Uterus (tissue), 2 donors: ENCODE measurements around the gene SDHA.

ENCODE experiments used
- POLR2A ChIP-seq, 2 donors: fragments of 450-650 bp; IDR thresholded peaks; one replicate each; pipeline ENCODE4 v1.6.1; 2016; ENCODE audit warnings: antibody characterized with exemption in 2 of 2, mild to moderate bottlenecking in 1 of 2, moderate library complexity in 1 of 2
- TF ChIP-seq, protein P1 (sequence below), 4 experiments: fragments of 200-600 bp in 2 of 4; fragments of 450-650 bp in 2 of 4; sonication (generic) in 2 of 4; IDR thresholded peaks; one replicate each; pipeline ENCODE4 v1.5.1; 2016 to 2019; ENCODE audit warnings: antibody characterized with exemption in 4 of 4, mild to moderate bottlenecking in 2 of 4, moderate library complexity in 1 of 4

DNA sequence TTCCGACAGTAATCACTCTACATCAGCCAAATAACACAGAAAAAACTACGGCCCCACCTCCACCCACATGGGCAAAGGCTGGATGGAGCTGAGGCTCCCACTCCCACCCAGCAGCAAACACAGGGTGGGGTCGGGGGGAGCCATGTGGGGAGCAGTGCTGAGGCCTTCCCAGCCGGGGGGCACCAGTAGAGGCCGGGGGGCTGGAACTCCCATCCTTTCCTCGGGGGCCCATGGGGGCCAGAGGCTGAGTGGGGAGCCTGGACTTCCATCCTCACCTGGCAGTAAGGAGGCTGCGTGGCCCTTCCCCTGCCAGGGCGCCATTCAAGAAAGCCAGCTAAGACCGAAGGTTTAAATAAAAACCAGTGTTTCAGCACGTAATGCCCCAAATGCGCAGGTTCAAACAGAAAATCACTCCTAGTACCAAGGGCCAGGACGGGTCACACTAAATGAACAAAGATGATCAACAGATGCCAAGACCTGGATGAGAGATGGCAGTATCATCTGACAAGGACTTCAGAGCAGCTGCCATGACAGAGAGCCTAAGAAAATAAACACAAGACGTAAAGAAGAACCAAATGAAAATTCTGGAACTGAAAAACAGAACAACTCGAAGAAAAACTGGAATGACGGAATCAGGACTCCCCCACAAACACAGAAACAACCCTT, 9.5 kb upstream of the SDHA start:
- TF ChIP-seq, protein P1, sequence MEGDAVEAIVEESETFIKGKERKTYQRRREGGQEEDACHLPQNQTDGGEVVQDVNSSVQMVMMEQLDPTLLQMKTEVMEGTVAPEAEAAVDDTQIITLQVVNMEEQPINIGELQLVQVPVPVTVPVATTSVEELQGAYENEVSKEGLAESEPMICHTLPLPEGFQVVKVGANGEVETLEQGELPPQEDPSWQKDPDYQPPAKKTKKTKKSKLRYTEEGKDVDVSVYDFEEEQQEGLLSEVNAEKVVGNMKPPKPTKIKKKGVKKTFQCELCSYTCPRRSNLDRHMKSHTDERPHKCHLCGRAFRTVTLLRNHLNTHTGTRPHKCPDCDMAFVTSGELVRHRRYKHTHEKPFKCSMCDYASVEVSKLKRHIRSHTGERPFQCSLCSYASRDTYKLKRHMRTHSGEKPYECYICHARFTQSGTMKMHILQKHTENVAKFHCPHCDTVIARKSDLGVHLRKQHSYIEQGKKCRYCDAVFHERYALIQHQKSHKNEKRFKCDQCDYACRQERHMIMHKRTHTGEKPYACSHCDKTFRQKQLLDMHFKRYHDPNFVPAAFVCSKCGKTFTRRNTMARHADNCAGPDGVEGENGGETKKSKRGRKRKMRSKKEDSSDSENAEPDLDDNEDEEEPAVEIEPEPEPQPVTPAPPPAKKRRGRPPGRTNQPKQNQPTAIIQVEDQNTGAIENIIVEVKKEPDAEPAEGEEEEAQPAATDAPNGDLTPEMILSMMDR (IDR thresholded peaks at IDR 0.05), result no peak
- TF ChIP-seq POLR2A (IDR thresholded peaks at IDR 0.05), result no peak
